B cell (primary cell): ENCODE data around the gene ZNF594. TPM values are rescaled to one million over a fixed set of nuclear protein-coding genes. Genes with fewer than 3 reads are reported as not detected.

Experiments used
- ATAC-seq: fragments of 200-7000 bp; cut with Tn5 transposase; one replicate; pipeline ENCODE4 v1.10.0; 2021; ENCODE audit warnings: low read depth, mild to moderate bottlenecking, moderate number of reproducible peaks, moderate library complexity
- CTCF ChIA-PET: fragments of 350-600 bp; sonication (Branson Sonifier 250); formaldehyde crosslinking; loops from one replicate; lab custom pipeline; 2021; ENCODE audit warnings: antibody characterized with exemption, inconsistent platforms; lab: Charles Lee
- POLR2A ChIA-PET: fragments of 350-600 bp; sonication (Branson Sonifier 250); formaldehyde crosslinking; loops from one replicate; lab custom pipeline; 2021; ENCODE audit warnings: antibody characterized with exemption; lab: Charles Lee
- DNase-seq: peaks from one replicate; pipeline ENCODE4 v3.0.0; 2013
- H2AFZ ChIP-seq: 2 replicates; pipeline ENCODE4 v1.6.1; 2012; ENCODE audit warnings: mild to moderate bottlenecking, low read depth, low read length; ENCODE audit not compliant: insufficient read depth, poor library complexity, severe bottlenecking
- H3K27ac ChIP-seq, 2 donors: 1 replicate in 1 of 2; 2 replicates in 1 of 2; pipeline ENCODE4 v1.5.1; 2012 to 2013; ENCODE audit warnings: low read length in 2 of 2, mild to moderate bottlenecking in 2 of 2, moderate library complexity in 1 of 2
- H3K27me3 ChIP-seq, 4 experiments: fragments of 200-600 bp in 1 of 4; sonication (generic) in 1 of 4; replicated peaks in 1 of 4; 1 replicate in 2 of 4; 2 replicates in 2 of 4; pipeline versions ENCODE4 v1.6.1 to v1.7.0; 2013 to 2016; ENCODE audit warnings: low read length in 3 of 4, mild to moderate bottlenecking in 2 of 4, mixed read lengths in 1 of 4, moderate library complexity in 1 of 4; ENCODE audit not compliant: insufficient read depth in 4 of 4, control insufficient read depth in 3 of 4; ENCODE audit errors: control extremely low read depth in 1 of 4
- H3K36me3 ChIP-seq, 2 experiments: replicated peaks in 1 of 2; 1 replicate in 1 of 2; 2 replicates in 1 of 2; pipeline versions ENCODE4 v1.6.1 to v1.7.1; 2013; ENCODE audit warnings: low read length in 1 of 2; ENCODE audit not compliant: insufficient read depth in 2 of 2, control insufficient read depth in 1 of 2; ENCODE audit errors: control extremely low read depth in 1 of 2, extremely low read depth in 1 of 2
- H3K4me1 ChIP-seq, 2 donors: fragments of 200-600 bp in 1 of 2; sonication (generic) in 1 of 2; 1 replicate in 1 of 2; 2 replicates in 1 of 2; pipeline versions ENCODE4 v1.5.1 to v1.6.1; 2013 to 2017; ENCODE audit warnings: low read length in 2 of 2; ENCODE audit not compliant: control insufficient read depth in 2 of 2, insufficient read depth in 2 of 2
- H3K4me2 ChIP-seq: replicated peaks from 2 replicates; pipeline ENCODE3; 2012; ENCODE audit warnings: mild to moderate bottlenecking, low read depth, low read length; ENCODE audit not compliant: poor library complexity, severe bottlenecking
- H3K4me3 ChIP-seq, 5 experiments: fragments of 200-600 bp in 1 of 5; sonication (generic) in 1 of 5; 1 replicate in 3 of 5; 2 replicates in 2 of 5; pipeline versions ENCODE4 v1.5.1 to v1.7.0; 2011 to 2016; ENCODE audit warnings: low read length in 4 of 5, mild to moderate bottlenecking in 4 of 5, low read depth in 2 of 5, control low read depth in 1 of 5, moderate library complexity in 1 of 5; ENCODE audit not compliant: insufficient read depth in 1 of 5; ENCODE audit errors: control extremely low read depth in 1 of 5, extremely low read depth in 1 of 5
- H3K79me2 ChIP-seq: fragments of 200-600 bp; sonication (generic); one replicate; pipeline ENCODE4 v1.6.0; 2016; ENCODE audit warnings: low read length; ENCODE audit not compliant: control insufficient read depth, insufficient read depth
- H3K9ac ChIP-seq: fragments of 200-600 bp; sonication (generic); 2 replicates; pipeline ENCODE4 v1.6.1; 2017; ENCODE audit warnings: mild to moderate bottlenecking, low read length, moderate library complexity
- H3K9me3 ChIP-seq, 3 donors: one replicate each; pipeline versions ENCODE4 v1.6.1 to v1.7.1; 2013; ENCODE audit warnings: low read length in 2 of 3; ENCODE audit not compliant: control insufficient read depth in 2 of 3, insufficient read depth in 1 of 3; ENCODE audit errors: control extremely low read depth in 1 of 3
- H4K20me1 ChIP-seq: 2 replicates; pipeline ENCODE4 v1.6.0; 2012; ENCODE audit warnings: mild to moderate bottlenecking, low read length; ENCODE audit not compliant: insufficient read depth, control insufficient read depth, poor library complexity, severe bottlenecking
- H3K27ac Mint-ChIP-seq: one replicate; pipeline ENCODE4 v1.8.0; 2021; ENCODE audit warnings: mixed read lengths
- H3K27me3 Mint-ChIP-seq: one replicate; pipeline ENCODE4 v1.8.0; 2021; ENCODE audit warnings: mixed read lengths
- H3K4me1 Mint-ChIP-seq: one replicate; pipeline ENCODE4 v1.8.0; 2021; ENCODE audit warnings: mixed read lengths
- H3K4me3 Mint-ChIP-seq: one replicate; pipeline ENCODE4 v1.8.0; 2021; ENCODE audit warnings: mixed read lengths
- H3K9me3 Mint-ChIP-seq: one replicate; pipeline ENCODE4 v1.8.0; 2022; ENCODE audit warnings: mixed read lengths; ENCODE audit not compliant: insufficient read depth
- EZH2 ChIP-seq: IDR thresholded peaks from 2 replicates; pipeline ENCODE4 v1.6.1; 2012; ENCODE audit warnings: borderline replicate concordance, low read depth, mild to moderate bottlenecking, moderate library complexity, low read length; ENCODE audit not compliant: insufficient read depth, poor library complexity, severe bottlenecking
- WGBS: methylation state at CpG from one replicate; pipeline ENCODE4 v1.1.5; 2013; ENCODE audit warnings: missing lambda C conversion rate; ENCODE audit not compliant: insufficient coverage; 5-methylcytosine and 5-hydroxymethylcytosine counted together
- intact Hi-C: fragments of 100-400 bp; cut with micrococcal nuclease; formaldehyde crosslinking; loops from one replicate; pipeline ENCODE4 v1.10.0; 2022
- polyA plus RNA-seq: library from polyadenylated mRNA; depleted of rRNA; stranded (reverse); fragments of >200 nt; gene quantifications from 2 replicates; pipeline ENCODE4 v1.2.3, GENCODE V29; 2012
- total RNA-seq, 2 donors: library from RNA; stranded (reverse); fragments of 120-200 nt in 1 of 2; gene quantifications; 1 replicate in 1 of 2; 2 replicates in 1 of 2; pipeline versions ENCODE4 v1.2.3 to v1.2.4, GENCODE V29; 2013 to 2022
- TF ChIP-seq, protein P1 (sequence below): fragments of 200-600 bp; IDR thresholded peaks from one replicate; pipeline ENCODE4 v1.8.0; 2022; ENCODE audit warnings: antibody characterized with exemption, mild to moderate bottlenecking

The ZNF594 gene
- total and polyA plus RNA-seq, 2 donors (not counting 1 experiment from before 2014, with no cell fraction given): 5.9 to 38.9 TPM

DNA sequence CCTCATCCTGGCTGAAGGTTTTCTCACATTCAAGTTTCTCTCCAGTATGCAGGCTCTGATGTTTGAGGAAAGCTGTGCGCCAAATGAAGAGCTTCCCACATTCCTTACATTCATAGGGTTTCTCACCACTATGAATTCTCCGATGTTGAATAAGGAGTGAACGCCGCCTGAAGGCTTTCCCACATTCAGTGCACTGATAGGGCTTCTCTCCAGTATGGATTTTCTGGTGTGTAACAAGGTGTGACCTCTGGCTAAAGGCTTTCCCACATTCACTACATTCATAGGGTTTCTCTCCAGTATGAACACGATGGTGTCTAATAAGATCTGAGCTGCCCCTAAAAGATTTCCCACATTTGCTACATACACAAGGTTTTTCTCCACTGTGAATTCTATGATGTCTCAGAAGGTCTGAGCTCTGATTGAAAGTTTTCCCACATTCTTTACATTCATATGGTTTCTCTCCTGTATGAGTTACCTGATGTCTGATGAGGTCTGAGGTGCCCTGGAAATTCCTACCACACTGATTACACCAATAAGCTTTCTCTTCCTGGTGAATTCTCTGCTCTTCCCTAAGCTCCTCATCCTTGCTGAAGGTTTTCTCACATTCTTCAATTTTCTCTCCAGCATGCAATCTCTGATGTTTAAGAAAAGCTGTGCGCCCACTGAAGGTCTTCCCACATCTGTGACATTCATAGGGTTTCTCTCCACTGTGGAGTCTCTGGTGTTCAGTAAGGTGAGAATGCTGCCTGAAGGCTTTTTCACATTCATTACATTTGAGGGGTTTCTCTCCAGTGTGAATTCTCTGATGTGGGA lies 8.9 kb downstream of the ZNF594 start:
- Histone ChIP-seq H3K27me3 (no peaks in the 10 kb centered on the region), H3K79me2 (peaks cover 7% of the 10 kb centered on the region), H2AFZ (no peak overlapping the region), H3K4me3 (peak overlapping the region in 1 of 5 experiments; percentile 4), H3K9me3 (peaks cover 27 to 89% (median 62%) of the 10 kb centered on the region in 3 donors), H3K36me3 (peaks cover 6 to 25% of the 10 kb centered on the region in 2 experiments), H4K20me1 (no peaks in the 10 kb centered on the region), H3K27ac (no peak overlapping the region), H3K4me2 (no peak overlapping the region), H3K9ac (no peak overlapping the region), H3K4me1 (no peaks in the 10 kb centered on the region)
- peaks cover 23% of the 10 kb centered on the region for H3K9me3 Mint-ChIP-seq
- H3K4me3 Mint-ChIP-seq: no peak overlapping the region
- POLR2A ChIA-PET: interaction anchor here (0.6 to 1.1 kb wide), 2 partner anchors 52 to 166 kb away, joined by 3 read pairs; partner anchors contain the start of gene SCIMP
- WGBS: 100% methylated on average over 1 of the region's 6 CpGs
- H3K27me3 Mint-ChIP-seq: no peaks in the 10 kb centered on the region
- H3K27ac Mint-ChIP-seq: no peak overlapping the region
- no peaks in the 10 kb centered on the region for H3K4me1 Mint-ChIP-seq
- no peak for DNase-seq
- TF ChIP-seq, protein P1, sequence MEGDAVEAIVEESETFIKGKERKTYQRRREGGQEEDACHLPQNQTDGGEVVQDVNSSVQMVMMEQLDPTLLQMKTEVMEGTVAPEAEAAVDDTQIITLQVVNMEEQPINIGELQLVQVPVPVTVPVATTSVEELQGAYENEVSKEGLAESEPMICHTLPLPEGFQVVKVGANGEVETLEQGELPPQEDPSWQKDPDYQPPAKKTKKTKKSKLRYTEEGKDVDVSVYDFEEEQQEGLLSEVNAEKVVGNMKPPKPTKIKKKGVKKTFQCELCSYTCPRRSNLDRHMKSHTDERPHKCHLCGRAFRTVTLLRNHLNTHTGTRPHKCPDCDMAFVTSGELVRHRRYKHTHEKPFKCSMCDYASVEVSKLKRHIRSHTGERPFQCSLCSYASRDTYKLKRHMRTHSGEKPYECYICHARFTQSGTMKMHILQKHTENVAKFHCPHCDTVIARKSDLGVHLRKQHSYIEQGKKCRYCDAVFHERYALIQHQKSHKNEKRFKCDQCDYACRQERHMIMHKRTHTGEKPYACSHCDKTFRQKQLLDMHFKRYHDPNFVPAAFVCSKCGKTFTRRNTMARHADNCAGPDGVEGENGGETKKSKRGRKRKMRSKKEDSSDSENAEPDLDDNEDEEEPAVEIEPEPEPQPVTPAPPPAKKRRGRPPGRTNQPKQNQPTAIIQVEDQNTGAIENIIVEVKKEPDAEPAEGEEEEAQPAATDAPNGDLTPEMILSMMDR: no peak
- TF ChIP-seq EZH2: no peak
- CTCF ChIA-PET: interaction anchor here (1.3 to 2.1 kb wide), 2 partner anchors 9 to 103 kb away, joined by 3 to 8 read pairs; partner anchors contain the start of gene ZNF594
- ATAC-seq: no peak
- intact Hi-C loops: no loop called here
